ENCODE measurements around the gene RAET1G. TPM values are rescaled to one million over a fixed set of nuclear protein-coding genes. Genes with fewer than 3 reads are reported as not detected.
"Not testable (repeated sequence)": the region's sequence is repeated elsewhere in the genome, so short reads cannot be mapped to it uniquely, and the experiment has no call there.

The RAET1G gene
- total RNA-seq, 2 experiments from 2014 or later: not detected

DNA sequence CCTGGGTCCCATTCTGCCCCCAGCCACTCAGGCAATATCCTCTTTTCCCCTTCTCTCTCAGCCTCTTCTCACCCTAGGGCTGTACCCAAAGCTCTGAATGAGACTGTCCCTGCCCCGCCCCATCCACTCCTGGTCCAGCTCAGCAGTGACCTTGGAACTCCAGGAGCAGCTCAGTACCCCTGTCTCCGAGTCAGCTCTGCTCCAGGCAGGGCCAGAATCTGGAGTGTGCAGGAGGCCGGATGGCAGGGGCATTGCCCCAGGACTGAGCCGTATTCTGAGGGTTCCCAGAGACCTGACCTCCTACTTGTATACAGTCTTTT is 2.0 kb upstream of the RAET1G start:
- H3K27ac Mint-ChIP-seq: no peak overlapping the region
- peaks cover 35% of the 10 kb centered on the region for H3K4me1 Mint-ChIP-seq
- ChIA-PET CTCF (interaction anchor here (1.0 to 2.5 kb wide), 6 partner anchors 81 to 103 kb away, joined by 3 to 18 read pairs (median 6); no protein-coding TSS in a partner anchor), POLR2A (no interaction called here)
- no peaks in the 10 kb centered on the region for H3K36me3 Mint-ChIP-seq (ENCODE audit: low read depth)
- H3K4me3 Mint-ChIP-seq: no peak overlapping the region
- peaks cover 84% of the 10 kb centered on the region for H3K27me3 Mint-ChIP-seq
- no peak for DNase-seq
- H3K9me3 Mint-ChIP-seq: no peaks in the 10 kb centered on the region

DNA sequence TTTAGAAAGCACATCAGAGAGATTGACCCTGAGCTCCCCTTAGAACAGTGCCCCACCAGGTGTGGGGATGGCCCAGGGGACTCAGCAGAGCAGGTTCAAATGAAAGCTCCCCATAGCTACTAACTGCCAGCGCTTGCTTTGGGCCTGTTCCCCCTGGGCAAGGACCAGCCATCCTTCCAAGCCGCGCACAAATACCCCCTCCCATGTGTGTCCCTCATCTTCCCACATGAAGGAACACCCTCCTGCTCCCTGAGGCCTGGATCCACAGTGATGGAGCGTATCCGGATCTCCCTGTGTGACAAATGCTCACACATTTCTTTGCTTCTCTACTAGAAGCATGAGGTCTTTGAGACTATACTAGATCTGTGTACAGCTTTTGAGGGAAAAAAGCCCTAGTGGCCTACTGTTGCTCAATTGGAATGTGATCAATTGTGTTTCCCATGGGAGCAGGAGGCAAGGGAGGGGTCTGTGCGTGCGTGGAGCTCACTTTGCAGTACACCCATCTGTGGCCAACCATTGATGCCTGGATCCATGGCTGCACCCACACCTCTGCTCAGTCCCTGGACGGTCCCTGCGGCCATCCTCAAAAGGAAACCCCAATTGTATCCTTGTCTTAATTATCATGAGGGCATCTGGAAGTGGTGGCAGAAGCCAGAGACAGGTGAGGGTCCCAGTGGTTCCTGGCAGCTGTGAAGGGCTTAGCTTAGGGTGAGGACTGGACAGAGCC is 1.4 kb upstream of the RAET1G start:
- ChIA-PET POLR2A (no interaction called here), CTCF (interaction anchor here (0.8 to 2.5 kb wide), 8 partner anchors 80 to 471 kb away, joined by 3 to 18 read pairs (median 4); no protein-coding TSS in a partner anchor)
- Mint-ChIP-seq H3K4me3 (peak overlapping the region; percentile 25), H3K36me3 (ENCODE audit: low read depth) (no peaks in the 10 kb centered on the region), H3K9me3 (no peaks in the 10 kb centered on the region), H3K27me3 (peaks cover 78% of the 10 kb centered on the region), H3K27ac (no peak overlapping the region), H3K4me1 (peaks cover 35% of the 10 kb centered on the region)
- no peak for DNase-seq

DNA sequence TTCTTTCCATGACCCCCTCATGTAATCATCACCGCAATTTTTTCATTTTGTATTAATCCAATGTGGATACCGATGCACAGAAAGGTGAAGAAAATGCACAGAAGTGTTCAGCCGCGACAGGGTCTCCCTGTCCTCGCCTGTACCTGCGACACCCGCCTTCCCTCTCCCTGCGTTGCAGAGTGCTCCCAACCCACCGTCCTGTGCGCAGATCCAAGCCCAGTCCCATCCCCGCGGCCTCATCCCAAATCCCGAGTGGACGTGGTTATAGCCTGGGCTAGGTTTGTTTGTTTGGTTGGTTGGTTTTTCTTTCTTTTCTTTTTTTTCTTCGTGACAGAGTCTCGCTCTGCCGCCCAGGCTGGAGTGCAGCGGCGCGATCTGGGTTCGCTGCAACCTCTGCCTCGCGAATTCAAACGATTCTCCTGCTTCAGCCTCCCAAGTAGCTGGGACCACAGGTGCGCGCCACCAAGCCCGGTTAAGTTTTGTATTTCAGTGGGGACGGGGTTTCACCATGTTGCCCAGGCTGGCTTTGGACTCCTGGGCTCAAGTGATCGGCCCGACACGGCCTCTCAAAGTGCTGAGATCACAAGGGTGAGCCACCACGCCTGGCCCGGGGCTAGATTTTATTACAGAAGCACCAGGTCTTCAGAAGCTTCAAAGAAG is 536 bp upstream of the RAET1G start:
- H3K27ac Mint-ChIP-seq: no peak overlapping the region
- H3K36me3 Mint-ChIP-seq (ENCODE audit: low read depth): no peaks in the 10 kb centered on the region
- H3K9me3 Mint-ChIP-seq: no peaks in the 10 kb centered on the region
- peaks cover 69% of the 10 kb centered on the region for H3K27me3 Mint-ChIP-seq
- peaks cover 35% of the 10 kb centered on the region for H3K4me1 Mint-ChIP-seq
- POLR2A ChIA-PET: no interaction called here
- peak overlapping the region; percentile 73 for H3K4me3 Mint-ChIP-seq
- no peak for DNase-seq
- CTCF ChIA-PET: interaction anchor here (1.2 to 2.5 kb wide), 2 partner anchors 89 to 472 kb away, joined by 3 to 18 read pairs; no protein-coding TSS in a partner anchor

DNA sequence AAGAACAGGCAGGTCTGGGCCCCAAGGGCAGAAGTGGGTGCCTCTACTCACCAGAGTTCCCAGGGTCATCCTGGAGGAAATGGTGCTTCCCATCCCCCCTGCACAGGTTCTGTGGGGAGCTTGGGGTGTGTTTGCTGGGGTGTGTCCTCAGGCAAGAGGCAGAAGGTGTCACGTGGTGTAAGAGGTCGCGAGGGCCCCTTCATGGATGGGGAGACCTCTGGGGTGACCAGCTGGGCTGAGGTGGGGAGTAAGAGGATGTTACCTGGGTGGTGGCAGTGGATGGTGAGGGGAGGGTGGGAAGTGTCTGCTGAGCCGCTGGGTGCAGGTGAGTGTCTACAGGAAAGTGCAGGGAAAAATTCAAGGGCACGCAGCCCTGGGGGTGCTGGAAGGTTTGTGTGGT is 830 bp downstream of the RAET1G start:
- DNase-seq; POLR2A ChIA-PET; H3K27ac Mint-ChIP-seq; H3K9me3 Mint-ChIP-seq; H3K36me3 Mint-ChIP-seq (ENCODE audit: low read depth): not testable (repeated sequence)
- Mint-ChIP-seq H3K4me3 (peak overlapping the region; percentile 19), H3K27me3 (peaks cover 56% of the 10 kb centered on the region), H3K4me1 (peaks cover 33% of the 10 kb centered on the region)
- CTCF ChIA-PET: interaction anchor here (1.0 kb wide), 1 partner anchor 87 kb away, joined by 3 read pairs; no protein-coding TSS in a partner anchor

DNA sequence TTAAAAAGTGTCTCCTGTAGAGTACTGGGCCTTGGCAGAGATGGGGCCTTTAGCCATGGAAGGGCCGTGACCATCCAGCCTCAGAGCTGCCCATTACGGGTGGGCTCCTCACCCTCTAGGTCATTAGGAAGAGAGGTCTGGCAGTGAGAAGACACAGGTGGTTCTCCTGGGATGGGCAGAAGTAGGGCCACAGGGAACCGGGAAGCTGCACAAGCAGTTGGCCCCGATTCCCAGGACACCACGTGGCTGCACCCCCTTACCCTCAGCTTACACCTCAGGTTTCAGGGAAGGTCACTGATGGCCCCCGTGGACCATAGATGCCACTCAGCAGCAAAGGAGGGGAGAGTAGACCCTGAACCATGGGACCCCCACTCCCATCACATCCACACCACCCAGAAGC is 1.6 kb downstream of the RAET1G start:
- no peak overlapping the region for H3K4me3 Mint-ChIP-seq
- peaks cover 53% of the 10 kb centered on the region for H3K27me3 Mint-ChIP-seq
- H3K27ac Mint-ChIP-seq: no peak overlapping the region

DNA sequence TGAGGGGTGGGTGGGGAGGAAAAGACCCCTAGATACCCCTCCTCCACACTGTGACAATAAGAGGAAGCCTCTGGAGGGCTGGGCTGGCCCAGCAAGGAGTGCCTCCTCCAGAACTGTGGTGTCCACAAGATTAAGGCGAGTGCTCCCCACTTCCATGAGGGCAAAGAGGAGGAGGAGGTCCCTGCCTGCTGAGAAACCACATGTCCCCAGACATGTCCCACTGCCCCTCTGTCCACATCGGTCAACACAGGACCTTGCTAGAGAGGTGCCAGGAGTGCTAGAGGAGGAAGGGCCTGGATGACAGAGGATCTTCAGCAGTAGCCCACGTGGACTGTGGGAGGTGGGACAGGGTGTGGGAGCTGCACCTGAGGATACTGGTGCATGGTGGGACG is 3.1 kb downstream of the RAET1G start:
- no peak overlapping the region for H3K4me3 Mint-ChIP-seq
- peaks cover 21% of the 10 kb centered on the region for H3K4me1 Mint-ChIP-seq
- ChIA-PET CTCF (no interaction called here), POLR2A (no interaction called here)
- no peak for DNase-seq
- no peaks in the 10 kb centered on the region for H3K9me3 Mint-ChIP-seq
- no peak overlapping the region for H3K27ac Mint-ChIP-seq
- no peaks in the 10 kb centered on the region for H3K36me3 Mint-ChIP-seq (ENCODE audit: low read depth)
- H3K27me3 Mint-ChIP-seq: peaks cover 45% of the 10 kb centered on the region

More for the DNA sequence above, 1.6 kb downstream of the RAET1G start:
- H3K4me1 Mint-ChIP-seq: peaks cover 31% of the 10 kb centered on the region
- H3K36me3 Mint-ChIP-seq (ENCODE audit: low read depth): no peaks in the 10 kb centered on the region
- H3K9me3 Mint-ChIP-seq: no peaks in the 10 kb centered on the region
- CTCF ChIA-PET: no interaction called here
- POLR2A ChIA-PET: no interaction called here
- no peak for DNase-seq

DNA sequence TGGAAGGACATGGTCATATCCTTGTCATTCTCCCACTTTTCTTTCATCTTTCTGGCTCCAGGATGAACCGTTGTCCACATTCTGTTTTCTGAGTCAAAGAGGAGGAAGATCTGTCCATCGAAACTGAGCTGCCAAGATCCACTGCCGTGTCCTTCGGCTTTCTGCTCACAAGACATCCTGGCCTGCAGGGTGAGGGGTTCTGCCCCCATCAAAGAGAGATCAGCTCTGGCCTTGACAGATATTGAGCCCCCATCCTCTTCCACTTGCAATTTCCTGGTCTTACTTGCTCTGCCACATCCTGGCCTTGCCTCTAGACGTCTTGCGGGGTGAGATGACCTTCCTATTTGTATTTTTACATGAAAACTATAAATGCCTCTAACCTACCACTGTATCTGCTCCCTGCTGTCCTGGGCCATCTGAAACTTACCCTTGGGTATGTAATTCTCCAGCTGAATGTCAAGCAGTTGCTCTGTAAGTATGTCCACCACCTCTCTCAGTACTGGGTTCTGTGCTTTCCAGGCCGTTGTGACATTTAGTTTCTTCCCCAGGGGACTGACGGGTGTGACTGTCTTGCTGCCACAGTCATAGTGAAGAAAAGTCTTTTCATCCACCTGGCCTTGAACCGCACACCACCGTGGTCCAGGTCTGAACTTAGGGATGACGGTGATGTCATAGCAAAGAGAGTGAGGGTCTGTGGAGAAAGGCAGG is 3.6 kb downstream of the RAET1G start:
- H3K36me3 Mint-ChIP-seq (ENCODE audit: low read depth); H3K27ac Mint-ChIP-seq; DNase-seq; H3K9me3 Mint-ChIP-seq; POLR2A ChIA-PET; H3K4me3 Mint-ChIP-seq; CTCF ChIA-PET: not testable (repeated sequence)
- peaks cover 44% of the 10 kb centered on the region for H3K27me3 Mint-ChIP-seq
- H3K4me1 Mint-ChIP-seq: peaks cover 19% of the 10 kb centered on the region

DNA sequence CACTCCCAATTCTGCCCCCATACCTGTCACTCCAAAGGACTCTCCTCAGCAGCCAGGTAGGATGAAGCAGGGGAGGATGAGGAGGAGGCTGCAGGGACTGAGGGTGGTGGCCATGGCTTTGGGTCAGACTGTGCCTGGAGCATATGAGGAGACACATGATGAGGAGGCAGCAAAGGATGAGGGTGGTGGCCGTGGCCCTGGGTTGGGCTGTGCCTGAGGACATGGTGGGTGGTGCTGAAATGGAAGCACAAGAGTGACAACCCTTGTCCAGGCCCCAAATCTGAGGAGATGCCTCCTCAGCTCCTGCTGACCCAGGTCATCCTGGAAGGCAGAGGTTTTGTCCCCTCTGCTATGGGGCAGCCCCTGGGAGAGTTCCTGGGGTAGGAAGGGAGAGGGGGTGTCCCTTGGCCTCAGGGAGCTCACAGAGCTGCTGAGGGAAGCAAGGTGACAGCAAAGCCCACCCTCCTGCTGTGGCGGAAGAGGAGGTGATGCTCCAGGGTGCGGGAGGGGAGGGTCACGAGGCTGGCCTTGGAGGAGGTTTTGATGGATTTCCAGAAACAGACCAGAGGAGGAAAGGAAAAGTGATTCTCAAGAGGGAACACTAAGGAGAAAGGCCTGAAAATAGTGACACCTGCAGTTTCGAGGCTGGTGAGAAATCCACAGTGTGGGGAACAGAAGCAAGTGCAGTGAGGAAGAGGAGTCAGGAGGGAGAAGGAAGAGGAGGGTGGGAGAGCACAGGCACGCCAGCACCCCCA is 4.6 kb downstream of the RAET1G start:
- H3K4me3 Mint-ChIP-seq: no peak overlapping the region
- H3K9me3 Mint-ChIP-seq: no peaks in the 10 kb centered on the region
- DNase-seq: no peak
- peaks cover 44% of the 10 kb centered on the region for H3K27me3 Mint-ChIP-seq
- ChIA-PET POLR2A (no interaction called here), CTCF (no interaction called here)
- no peaks in the 10 kb centered on the region for H3K36me3 Mint-ChIP-seq (ENCODE audit: low read depth)
- peaks cover 12% of the 10 kb centered on the region for H3K4me1 Mint-ChIP-seq
- H3K27ac Mint-ChIP-seq: no peak overlapping the region

DNA sequence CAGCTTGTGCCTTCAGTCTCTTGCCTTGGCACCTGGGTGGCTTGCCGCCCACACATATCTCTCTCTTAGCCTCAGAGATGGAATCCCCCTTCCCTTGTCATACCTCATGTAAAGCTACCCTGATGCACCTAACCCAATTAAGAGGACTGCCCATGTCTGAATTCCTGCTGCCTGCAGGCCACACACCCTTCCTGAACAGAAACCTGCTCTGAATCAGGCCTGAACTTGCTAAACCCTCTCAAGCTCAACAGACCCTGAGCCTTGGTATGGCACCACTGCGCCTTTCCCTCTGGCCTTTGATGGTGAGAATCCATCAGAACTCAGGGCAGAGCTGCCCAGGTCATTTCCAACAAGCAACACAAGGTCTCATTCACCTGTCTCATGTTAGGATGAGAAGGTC is 5.2 kb downstream of the RAET1G start:
- POLR2A ChIA-PET: no interaction called here
- H3K27ac Mint-ChIP-seq: no peak overlapping the region
- H3K4me1 Mint-ChIP-seq: peaks cover 6% of the 10 kb centered on the region
- CTCF ChIA-PET: no interaction called here
- peaks cover 44% of the 10 kb centered on the region for H3K27me3 Mint-ChIP-seq
- H3K36me3 Mint-ChIP-seq (ENCODE audit: low read depth): no peaks in the 10 kb centered on the region
- no peaks in the 10 kb centered on the region for H3K9me3 Mint-ChIP-seq
- no peak for DNase-seq
- H3K4me3 Mint-ChIP-seq: no peak overlapping the region

DNA sequence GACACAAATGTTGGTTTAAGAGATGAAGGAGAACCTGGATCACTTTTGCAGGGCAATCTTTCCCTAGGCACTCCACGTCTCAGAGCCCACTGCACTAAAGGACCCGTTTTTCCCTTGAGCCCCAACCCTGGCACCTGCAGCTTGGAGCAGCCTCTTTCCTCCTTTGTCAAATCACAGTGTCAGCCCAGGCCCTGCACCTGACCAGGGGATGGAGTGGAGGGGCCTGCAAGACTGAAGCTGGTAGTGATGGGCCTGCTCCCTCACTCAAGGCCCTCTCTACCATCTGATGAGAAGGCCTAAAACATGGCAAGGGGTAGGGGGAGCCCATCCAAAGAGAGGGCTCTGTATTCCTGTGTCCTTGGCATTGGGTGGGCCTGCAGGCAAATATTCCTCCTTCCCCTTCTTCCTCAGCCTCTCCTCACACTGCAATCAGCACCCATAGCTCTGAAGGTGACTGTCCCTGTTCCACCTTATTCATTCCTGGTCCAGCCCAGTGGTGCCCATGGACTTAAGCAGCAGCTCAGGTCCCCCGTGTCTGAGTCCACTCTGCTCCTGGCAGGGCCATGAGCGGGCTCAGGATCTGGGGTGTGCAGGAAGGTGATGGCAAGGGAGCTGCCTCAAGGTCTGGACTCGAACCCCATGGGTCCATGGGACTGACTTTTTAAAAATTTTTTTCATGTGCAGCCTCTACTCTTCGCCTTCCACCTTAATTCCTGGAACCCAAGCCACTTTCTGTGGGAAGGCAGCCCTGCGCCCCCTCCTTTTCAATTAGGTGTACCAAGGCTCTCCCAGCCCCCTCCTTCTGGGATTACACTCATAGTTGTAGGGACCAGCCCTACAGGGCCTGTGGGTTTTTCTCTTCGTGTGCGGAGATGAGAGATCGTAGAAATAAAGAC is 6.7 kb downstream of the RAET1G start:
- DNase-seq: no peak
- no peak overlapping the region for H3K4me3 Mint-ChIP-seq
- CTCF ChIA-PET: no interaction called here

DNA sequence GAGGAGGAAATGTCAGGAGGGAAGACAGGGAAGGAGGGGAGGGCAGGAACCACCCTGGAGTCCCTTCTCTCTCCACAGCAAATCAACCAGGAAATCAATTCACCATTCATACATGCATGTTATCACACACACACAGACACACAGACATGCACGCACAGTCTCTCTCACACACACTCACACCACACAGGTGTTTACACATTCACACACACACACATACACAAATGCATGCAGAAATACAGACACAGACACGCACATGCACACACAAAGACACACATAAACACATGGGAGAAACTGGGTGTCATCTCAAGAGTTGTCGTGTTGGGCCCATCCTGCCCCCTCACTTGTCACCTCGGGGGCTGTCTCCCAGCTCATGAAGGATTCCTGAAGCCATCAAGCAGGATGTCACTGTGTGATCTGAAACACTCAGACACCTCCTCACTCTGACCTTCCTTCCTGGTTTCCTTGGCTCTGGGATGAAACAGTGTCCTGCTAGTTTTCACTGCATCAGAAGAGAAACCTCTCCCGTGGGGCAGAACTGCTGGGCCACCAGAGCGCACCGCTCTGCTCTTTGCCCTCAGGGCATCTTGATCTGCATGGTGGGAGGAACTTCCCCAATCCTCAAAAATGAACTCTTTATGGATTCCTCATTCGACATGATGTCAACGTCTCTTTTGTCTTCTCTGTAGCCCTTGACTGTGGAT is 9.2 kb downstream of the RAET1G start:
- Mint-ChIP-seq H3K4me1 (no peaks in the 10 kb centered on the region), H3K4me3 (no peak overlapping the region), H3K9me3 (peaks cover 3% of the 10 kb centered on the region), H3K27ac (no peak overlapping the region), H3K27me3 (peaks cover 27% of the 10 kb centered on the region), H3K36me3 (ENCODE audit: low read depth) (no peaks in the 10 kb centered on the region)
- POLR2A ChIA-PET: no interaction called here
- DNase-seq: no peak
- CTCF ChIA-PET: no interaction called here

More for the DNA sequence above, 6.7 kb downstream of the RAET1G start:
- Mint-ChIP-seq H3K27ac (no peak overlapping the region), H3K27me3 (peaks cover 35% of the 10 kb centered on the region), H3K9me3 (no peaks in the 10 kb centered on the region), H3K4me1 (no peaks in the 10 kb centered on the region), H3K36me3 (ENCODE audit: low read depth) (no peaks in the 10 kb centered on the region)
- POLR2A ChIA-PET: no interaction called here

DNA sequence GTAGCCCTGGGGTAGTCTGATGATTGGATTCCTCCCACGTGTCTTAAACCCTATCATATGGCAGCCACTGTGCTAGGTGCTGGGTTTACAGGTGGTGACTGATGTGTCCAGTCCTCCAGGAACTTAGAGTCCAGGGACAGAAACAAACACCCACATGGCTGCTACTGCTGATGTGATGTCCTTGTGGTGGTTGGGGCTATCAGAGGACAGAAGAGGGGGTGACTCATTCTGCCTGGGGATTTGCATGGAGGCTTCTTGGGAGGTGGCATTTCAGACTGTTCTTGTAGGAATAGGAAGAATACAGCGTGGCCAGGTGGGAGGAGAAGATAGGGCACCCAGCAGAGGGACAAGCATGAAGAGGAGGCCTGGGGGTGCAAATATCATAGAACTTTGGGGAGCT is 9.8 kb downstream of the RAET1G start:
- Mint-ChIP-seq H3K27me3 (peaks cover 27% of the 10 kb centered on the region), H3K36me3 (ENCODE audit: low read depth) (peaks cover 1% of the 10 kb centered on the region), H3K4me3 (no peak overlapping the region), H3K4me1 (no peaks in the 10 kb centered on the region), H3K9me3 (peaks cover 8% of the 10 kb centered on the region), H3K27ac (no peak overlapping the region)
- DNase-seq: no peak
- CTCF ChIA-PET: no interaction called here
- POLR2A ChIA-PET: no interaction called here

Measured in activated CD4-positive, alpha-beta memory T cell treated with anti-CD3 and anti-CD28 coated beads, Interleukin-2, amount 10 ng/mL, durations not matched to agents 7 days and 5 days (primary cell).